Right forelimb (tissue), 1 donor: Measurements from ENCODE around the gene ALG12.

Experiments
- DNase-seq: peaks from one replicate; pipeline ENCODE4 v3.0.0-alpha.2; 2018

The ALG12 gene

DNA sequence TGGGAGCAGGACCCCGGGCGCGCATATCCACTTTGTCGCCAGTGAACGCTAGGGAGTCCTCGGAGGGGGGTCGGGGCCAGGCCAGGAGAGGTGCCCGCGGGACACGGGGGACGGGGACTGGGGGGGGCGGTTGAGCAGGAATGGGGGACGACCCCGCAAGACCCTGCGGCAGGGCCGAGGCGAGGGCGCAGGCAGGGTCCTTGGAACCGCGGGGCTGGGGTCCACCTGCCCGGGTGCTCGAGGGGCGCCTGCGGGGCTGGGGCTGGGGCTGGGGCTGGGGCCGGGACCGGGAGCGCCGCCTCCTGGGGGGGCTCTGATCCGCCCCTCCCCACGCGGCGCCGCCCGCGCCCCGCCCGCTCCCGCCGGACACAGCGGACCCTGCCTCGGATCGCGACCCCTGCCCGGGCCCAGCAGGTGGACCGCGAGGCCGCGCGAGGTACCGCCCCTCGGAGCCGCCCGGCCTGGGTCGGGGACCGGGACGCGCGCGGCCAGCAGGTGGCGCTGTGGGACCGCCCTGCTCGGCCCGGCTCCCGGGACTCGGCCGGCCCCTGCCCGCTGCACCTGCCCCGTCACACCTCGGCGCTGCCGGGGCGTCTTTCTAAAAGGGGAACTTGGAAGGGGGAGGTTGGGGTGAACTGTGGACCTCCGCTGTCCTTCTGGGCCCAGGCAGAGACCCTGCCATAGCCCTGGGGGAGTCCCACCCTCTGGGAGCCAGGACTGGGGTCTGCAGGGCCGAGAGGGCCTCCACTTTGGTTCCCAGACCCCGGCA lies 11.2 kb upstream of the ALG12 start:
- DNase-seq: no peak

DNA sequence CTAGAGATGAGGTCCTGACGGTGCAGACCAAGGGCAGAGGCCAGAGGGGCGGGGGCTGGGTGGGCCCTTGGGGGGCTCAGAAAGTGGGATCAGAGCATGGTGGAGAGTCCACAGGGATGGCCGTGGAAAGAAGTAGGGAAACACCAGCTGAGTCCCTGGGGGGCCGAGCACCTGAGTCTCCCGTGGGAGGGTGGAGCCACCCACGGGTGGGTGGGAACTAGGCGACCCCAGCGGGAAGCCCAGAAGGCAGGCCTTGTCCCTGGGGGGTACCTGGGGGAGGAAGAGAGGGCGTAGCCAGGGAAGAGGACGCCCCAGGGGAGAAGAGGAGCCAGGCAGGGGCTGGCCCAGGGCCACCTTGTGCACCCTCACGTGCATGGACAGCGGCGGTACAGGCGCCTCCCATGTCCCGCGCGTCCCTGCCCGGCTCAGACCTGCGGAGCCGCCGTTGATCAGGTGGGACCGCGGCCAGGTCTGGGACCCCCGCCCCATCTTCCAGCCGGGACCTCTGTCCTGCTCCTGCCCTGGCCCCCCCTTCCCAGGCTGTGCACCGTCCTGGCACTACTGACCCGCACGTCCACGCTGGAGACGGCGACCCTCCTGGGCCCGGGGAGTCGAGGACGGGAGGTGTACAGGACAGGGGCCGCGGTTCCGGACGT lies 10.4 kb upstream of the ALG12 start:
- DNase-seq: no peak

DNA sequence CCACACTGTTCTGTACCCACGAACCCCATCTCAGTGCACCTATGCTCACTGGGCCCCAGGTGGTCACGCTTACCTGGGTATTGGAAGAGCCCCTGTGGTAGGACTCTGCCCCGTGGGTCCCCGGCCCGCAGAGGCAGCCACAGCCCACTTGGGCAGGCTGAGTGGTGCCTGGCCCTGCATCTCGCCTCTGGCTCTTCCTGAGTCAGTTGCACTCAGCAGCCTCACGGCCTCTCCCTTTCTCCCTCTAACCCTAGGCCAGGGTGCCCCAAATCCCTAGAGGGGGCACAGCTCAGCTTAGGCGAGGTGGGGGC lies 9.9 kb upstream of the ALG12 start:
- no peak for DNase-seq

DNA sequence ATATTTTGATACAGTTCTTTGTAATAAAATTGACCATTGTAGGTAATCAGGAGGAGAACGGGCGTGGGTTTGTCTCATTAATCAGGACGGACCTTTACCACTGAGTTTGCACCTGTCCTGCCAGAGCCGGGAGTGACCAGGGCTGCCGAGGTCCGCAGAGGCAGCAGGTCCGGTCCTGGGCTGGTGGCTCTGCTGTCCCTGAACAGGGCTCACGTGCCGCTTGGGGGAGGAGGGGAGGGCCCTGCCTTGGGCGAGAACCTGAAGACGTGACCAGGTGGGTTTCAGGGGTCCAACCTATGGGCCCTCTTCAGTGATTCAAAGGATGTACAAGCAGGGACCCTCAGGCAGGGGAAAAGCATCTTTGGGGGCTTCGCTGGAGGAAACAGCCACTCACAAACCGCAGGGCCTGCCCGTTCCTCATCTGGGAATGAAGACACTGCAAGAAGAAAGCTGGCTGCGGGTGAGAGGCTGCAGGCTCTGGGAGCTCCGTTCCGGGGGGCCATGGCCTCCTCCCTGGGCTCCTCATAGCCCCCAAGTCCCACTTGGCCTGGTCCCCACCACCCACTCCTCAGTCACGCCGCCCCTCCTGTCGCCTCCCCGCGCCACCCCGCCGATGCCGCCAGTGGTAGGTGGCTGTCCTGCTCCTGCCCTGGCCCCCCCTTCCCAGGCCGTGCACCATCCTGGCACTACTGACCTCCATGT lies 9.4 kb upstream of the ALG12 start:
- no peak for DNase-seq

DNA sequence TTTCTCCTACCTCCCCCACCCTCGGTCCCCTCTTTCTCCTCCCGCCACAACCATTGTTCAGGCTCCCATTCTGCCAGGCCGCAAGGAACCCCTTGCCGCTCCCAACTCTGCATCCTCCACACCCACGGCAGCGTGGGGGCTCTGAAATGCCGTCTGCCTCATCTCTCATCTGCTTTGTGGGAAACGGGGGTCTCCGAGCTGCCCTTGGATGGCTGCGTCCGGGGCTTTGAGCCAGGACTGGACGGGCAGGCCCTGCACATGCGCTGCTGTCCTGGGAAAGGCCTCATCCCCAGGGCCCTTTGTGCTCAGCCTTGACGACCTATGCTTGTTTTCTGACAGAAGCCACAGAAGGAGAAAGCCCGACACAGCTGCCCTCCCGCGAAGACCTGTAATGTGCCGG lies 8.7 kb upstream of the ALG12 start:
- DNase-seq: no peak

DNA sequence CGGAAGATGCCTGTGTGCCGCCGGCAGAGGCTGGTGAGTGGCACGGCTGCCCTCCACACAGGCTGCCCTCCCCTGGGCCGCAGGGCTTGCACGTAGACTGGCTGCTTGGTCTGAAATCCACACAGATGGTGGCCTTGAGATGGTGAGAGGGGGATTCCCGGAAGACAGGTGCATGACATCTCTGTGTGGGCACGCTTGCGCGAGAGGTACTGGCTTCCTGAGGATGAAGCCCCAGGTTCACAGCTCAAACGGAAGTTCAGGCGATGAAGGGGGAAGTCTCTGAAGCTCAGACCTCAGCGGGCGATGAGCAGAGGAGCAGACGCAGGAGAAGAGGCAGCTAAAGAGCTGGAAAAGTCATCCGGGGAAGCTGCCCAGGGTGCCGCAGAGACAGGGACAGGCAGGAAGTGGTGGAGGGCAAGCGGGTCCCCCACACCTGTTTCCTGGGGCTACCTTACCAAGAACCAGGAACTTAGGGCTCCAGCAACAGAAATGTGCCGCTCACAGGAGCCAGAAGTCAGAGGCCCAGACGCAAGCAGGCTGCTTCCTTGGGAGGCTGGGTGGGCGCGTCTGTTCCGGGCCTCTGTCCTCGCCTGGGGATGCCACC lies 7.4 kb upstream of the ALG12 start:
- DNase-seq: no peak

DNA sequence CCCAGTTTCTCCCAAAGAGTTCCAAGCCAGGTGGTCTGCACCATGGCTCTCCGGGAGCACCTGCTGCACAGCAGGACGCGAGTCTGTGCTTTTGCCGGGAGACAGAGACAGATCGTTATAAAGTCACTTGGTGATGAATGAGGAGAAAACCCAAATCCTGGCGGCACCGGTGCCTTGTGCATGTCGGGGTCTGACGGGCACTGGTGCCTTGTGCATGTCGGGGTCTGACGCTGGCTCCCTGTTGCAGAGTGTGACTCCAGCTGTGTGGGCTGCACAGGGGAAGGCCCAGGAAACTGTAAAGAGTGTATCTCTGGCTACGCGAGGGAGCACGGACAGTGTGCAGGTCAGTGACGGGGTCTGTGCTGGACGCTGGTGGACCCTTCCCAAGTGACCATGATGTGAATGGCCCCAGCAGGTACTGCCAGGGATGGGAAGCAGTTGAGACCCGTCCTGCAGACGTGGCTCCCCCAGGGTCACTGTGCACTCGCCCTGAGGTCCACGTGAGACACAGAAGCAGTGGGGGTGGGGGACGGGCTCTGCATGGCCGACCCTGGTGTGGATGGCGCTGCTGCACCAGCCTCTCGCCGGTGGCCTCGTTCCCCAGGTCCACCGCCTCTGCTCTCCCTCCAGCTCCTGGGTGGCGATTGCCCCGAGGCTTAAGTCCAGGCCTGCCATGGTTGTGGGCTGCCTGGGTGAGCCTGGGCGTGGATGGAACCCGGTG lies 6.0 kb upstream of the ALG12 start:
- DNase-seq: no peak

DNA sequence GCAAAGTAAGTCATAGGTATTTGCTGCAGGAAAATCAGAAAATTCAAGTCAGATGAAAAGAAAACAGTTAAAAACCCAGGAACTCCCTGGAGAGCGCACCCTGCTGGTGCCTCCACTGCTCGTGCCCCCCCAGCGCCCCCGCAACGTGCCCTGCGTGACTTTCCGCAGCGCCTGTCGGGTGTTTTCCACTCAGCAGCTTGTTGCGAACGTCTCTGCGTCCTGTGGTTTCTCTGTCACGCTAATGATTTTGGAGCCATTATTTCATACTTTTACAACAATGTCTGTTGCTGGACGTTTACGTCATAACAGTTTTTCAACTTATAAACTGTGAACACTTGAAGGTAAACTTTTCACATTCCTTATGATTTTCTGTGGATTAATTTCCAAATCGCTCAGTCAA lies 5.2 kb upstream of the ALG12 start:
- DNase-seq: no peak

DNA sequence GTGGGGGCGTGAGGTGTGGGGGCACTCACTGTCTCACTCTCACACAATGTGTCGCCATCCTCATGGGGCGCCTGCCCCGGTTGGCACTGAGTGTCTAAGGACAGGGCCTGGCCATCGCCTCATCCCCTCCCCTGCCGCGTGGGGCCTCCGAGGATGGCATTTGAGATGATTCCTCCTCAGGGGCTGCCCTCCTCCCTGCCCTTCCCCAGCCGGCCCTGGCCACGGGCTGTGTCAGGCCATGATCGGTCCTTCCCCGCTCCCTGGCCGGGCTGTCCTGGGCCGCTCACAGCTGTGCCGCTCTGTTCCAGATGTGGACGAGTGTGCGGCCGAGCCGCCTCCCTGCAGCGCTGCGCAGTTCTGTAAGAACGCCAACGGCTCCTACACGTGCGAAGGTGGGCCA lies 4.7 kb upstream of the ALG12 start:
- no peak for DNase-seq

DNA sequence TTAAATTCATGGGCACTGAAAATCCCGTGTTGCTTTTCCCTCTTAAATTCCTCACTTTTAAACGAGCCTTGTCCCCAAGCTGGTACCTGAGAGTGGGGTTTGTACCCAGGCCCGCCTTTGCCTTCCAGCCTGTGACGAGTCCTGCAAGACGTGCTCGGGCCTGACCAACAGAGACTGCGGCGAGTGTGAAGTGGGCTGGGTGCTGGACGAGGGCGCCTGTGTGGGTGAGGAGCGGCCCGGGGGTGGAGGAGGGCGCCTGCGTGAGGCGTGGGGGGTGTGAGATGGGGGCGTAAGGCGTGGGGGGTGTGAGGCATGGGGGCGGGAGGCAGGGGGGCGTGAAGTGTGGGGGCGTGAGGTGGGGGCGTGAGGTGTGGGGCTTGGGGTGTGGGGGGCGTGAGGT lies 4.2 kb upstream of the ALG12 start:
- no peak for DNase-seq

DNA sequence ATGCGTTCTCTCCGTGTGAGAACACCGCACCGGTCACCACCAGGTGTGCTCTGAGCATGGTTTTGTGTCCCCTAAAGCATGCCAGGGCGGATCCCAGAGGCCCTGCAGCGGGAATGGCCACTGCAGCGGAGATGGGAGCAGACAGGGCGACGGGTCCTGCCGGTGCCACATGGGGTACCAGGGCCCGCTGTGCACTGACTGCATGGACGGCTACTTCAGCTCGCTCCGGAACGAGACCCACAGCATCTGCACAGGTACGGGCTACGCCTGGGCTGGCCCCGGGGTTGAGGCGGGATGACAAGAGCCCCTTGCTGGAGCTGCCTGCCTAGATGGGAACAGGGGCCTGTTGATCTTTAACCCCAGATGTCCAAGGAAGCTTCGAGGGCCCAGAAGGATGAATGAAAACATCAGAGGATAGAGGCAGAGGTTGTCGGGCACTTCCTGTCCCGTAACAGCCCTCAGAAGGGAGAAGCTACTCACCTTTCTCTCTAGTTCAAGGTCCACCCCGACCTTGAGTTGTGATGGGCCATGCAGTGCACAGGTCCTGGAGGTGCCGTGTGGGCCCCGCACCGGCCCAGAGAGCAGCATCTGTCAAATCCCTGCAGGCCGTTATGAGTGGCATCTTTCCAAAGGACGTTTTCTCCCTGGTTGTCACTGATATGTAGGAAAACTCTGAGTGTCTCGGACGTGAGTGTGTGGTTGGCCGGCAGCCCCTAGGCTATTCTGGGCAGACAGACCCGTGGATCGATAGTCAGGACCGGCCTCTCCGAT lies 3.5 kb upstream of the ALG12 start:
- DNase-seq: no peak

DNA sequence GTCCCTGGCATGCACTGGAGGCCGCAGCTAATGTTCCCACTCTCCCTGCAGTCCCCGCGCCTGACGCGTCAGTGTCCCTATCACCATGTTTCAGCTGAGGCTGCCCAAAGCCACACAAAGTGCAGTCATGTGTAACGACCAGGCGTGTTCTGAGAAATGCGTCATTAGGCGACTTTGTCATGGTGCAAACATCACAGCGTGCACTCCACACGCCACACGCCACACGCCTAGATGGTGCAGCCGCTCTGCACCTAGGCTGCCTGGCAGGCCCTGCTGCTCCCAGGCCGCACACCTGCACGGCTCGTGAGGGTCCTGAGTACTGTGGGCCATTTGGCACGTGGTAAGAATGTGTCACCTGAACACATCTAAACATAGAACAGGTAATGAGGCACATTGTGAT lies 2.6 kb upstream of the ALG12 start:
- no peak for DNase-seq

DNA sequence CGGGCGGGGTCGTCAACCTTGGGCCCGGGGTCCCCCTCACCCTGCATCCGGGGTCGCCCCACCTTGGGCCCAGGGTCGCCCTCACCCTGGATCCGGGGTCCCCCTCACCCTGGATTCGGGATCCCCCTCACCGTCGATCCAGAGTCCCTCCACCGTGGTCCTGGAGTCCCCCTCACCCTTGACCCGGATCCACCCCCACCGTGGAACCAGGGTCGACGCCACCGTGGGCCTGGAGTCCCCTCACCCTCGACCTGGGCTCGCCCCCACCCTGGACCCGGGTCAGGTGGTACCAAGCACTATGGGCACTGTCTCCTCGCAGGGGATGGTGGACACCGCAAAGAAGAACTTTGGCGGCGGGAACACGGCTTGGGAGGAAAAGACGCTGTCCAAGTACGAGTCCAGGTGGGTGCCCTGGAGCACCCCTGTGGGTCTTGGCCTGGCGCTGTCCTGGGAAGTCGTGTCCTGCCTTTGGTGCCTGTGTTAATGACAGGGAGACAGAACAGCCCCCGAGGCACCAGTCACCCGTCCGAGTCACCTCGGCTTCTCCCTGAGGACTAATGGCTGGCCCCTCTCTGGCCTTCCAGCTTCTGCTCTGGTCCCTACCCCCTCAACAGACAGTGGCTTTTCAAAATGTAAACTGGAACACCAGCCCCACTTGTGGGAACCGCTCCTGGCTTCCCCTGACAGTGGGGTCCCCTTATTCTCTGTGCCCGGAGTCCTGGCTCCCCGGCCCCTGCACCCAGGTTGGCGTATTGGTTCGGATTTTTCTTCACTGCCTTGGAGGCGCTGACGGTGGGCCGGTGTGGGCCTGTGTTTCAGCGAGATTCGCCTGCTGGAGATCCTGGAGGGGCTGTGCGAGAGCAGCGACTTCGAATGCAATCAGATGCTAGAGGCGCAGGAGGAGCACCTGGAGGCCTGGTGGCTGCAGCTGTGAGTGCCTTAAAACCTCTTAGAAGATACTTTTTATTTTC lies 958 bp upstream of the ALG12 start:
- DNase-seq: no peak

DNA sequence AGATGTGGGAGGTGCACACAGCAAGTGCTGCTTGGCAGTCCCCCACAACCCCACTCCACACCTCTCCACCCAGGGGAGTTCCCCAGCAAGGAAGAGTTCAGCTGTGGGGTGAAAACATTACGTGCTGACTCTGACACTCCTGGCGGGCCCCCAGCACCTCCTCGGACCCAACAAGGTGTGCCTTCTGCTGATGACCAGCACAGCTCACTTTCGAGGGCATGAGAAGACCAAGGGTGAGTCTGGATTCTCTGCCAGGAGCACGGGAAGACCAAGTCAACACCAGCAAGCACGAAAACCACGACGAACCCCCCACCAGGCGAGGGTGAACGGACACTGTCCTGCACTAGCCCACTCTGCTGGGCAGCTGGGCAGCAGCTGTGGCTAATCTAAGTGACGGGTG lies 1.4 kb downstream of the ALG12 start:
- no peak for DNase-seq

DNA sequence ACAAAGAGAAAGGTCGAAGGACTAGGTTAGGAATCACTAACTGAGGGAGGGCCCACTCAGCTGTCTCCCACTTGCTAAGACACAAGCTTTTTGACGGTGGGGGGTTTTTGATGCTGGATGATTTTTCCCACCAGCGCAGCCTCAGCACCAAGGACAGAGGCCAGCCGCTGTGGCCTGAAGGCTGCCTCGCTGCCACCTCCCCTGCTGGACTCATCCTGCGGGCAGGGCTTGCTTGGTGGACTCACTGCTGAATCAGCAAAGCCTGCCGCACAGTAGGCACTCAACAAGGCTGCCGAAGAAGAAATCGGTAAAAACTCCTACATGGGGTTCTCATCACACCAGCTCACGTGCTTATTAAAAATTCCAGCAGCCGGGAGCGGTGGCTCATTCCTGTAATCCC lies 2.6 kb downstream of the ALG12 start:
- DNase-seq: no peak

DNA sequence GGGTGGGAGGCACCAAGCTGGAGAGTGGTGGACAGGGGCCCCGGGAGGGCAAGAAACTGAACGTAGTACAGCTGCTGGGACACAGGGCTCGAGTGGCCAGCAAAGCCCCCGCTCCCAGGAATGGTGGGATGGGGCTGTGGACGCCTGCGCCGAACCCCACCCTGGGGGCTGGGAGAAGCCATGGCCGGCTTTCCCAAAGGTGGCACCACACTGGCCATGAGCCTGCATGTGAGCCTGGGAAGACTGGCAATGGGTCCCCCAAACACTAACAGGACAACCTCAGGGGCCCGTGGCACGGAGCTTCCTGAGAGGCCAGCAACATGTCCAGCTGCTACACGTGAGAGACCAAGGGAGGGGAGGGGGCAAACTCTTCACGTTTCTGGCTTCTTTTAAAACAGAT lies 4.0 kb downstream of the ALG12 start:
- DNase-seq: no peak

DNA sequence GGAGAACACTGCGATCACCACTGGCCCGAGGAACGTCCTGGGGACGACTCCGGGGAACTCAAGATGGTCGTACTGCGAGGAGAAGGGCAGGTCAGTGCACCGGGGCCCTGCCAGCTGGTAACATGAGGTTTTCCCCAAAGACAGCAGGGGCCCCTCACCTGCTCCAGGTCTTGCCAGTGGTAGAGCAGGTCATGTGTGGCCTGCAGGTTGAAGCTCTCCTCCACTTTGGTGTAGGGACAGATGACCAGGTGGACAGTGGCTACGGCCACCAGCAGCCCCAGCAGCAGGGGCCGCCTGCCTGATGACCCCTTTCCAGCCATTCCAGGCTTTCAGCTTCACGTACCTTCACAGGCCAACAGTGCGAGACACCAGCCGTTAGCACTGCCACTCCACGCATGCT lies 4.8 kb downstream of the ALG12 start:
- DNase-seq: no peak

DNA sequence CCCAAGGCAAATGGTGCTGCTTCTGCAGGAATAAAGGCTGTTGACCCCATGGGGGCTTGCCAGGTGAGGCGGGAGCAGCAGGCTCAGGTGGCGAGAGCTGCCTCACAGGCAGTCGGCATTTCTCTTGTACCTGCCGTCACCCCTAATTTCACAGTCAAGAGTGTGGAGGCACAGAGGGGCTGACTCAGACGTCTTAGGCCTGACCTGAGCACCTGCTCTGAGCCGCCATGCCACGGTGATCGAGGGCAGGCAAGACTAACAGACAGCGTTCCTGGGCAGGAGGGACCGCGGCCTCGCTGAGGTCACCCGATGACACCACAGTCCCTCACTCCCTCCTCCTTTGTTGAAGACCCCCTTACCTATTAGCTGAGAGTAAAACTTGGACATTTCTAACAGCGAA lies 5.2 kb downstream of the ALG12 start:
- no peak for DNase-seq

DNA sequence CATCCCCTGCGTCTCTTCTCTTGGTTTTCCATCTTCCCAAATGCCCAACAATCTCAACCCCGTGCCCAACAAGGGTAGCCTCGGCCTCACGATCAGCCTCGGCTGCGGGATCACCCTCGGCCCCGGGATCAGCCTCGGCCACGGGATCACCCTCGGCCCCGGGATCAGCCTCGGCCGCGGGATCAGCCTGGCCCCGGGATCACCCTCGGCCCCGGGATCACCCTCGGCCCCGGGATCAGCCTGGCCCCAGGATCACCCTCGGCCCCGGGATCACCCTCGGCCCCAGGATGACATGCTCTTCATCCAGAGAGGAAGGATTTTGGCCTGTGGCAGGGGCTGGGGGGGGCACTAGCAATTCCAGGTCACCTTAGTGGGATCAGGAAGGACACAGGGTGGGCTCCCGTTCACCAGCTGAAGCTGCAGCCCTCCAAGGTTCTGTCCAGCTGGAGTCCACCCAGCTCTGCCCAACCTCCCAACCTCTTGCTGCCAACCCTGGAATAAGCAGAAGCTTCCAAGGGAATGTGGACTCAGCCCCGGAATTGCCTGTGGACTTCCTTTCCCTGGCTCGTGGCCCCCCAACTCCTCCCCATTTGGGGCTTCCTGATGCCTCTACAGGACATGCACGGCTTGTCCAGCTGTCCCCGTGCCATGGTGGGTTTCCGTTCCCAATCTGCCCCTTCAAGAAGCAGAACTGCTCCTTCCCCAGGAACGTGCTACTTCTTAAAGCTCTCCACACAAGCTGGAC lies 6.2 kb downstream of the ALG12 start:
- DNase-seq: no peak
